Osteoblast (primary cell): ENCODE data around the gene UBXN10. TPM values are rescaled to one million over a fixed set of nuclear protein-coding genes. Genes with fewer than 3 reads are reported as not detected.

Experiments used
- DNase-seq: peaks from one replicate; pipeline ENCODE4 v3.0.0; 2011; ENCODE audit warnings: low spot score, mixed read lengths; ENCODE audit not compliant: insufficient read length; ENCODE audit errors: missing footprints
- H2AFZ ChIP-seq: 2 replicates; pipeline ENCODE4 v1.6.0; 2011; ENCODE audit warnings: mild to moderate bottlenecking, low read length
- H3K27ac ChIP-seq: 2 replicates; pipeline ENCODE4 v1.5.1; 2011; ENCODE audit warnings: mild to moderate bottlenecking, low read depth, low read length, moderate library complexity
- H3K27me3 ChIP-seq: 2 replicates; pipeline ENCODE4 v1.6.0; 2012; ENCODE audit warnings: mild to moderate bottlenecking, control low read depth, inconsistent platforms, low read length, moderate library complexity; ENCODE audit not compliant: insufficient read depth
- H3K36me3 ChIP-seq: 2 replicates; pipeline ENCODE4 v1.5.1; 2011; ENCODE audit warnings: mild to moderate bottlenecking, low read length, control low read depth, moderate library complexity; ENCODE audit not compliant: insufficient read depth
- H3K4me1 ChIP-seq: 2 replicates; pipeline ENCODE4 v1.5.1; 2011; ENCODE audit warnings: mild to moderate bottlenecking, low read length, control low read depth, moderate library complexity; ENCODE audit not compliant: insufficient read depth
- H3K4me2 ChIP-seq: 2 replicates; pipeline ENCODE4 v1.6.0; 2011; ENCODE audit warnings: mild to moderate bottlenecking, low read length; ENCODE audit not compliant: insufficient read depth
- H3K4me3 ChIP-seq: fragments of 200-600 bp; sonication (generic); 3 replicates; pipeline ENCODE4 v1.5.1; 2012; ENCODE audit warnings: mild to moderate bottlenecking, low read length, inconsistent platforms; ENCODE audit not compliant: insufficient read depth
- H3K79me2 ChIP-seq: 2 replicates; pipeline ENCODE4 v1.6.0; 2012; ENCODE audit warnings: mild to moderate bottlenecking, low read length, control low read depth, inconsistent platforms; ENCODE audit not compliant: insufficient read depth
- H3K9me3 ChIP-seq: 2 replicates; pipeline ENCODE4 v1.5.1; 2011; ENCODE audit warnings: low read depth, low read length, control low read depth
- H4K20me1 ChIP-seq: 2 replicates; pipeline ENCODE4 v1.6.0; 2012; ENCODE audit warnings: mild to moderate bottlenecking, low read length, control low read depth; ENCODE audit not compliant: insufficient read depth
- CTCF ChIP-seq: IDR thresholded peaks from 2 replicates; pipeline ENCODE4 v1.5.1; 2011; ENCODE audit warnings: mild to moderate bottlenecking, low read depth, low read length, moderate library complexity; ENCODE audit errors: extremely low read depth
- total RNA-seq: library from RNA; depleted of rRNA; stranded (reverse); fragments of >200 nt; gene quantifications from 2 replicates; pipeline ENCODE4 v1.2.3, GENCODE V29; 2012

The UBXN10 gene
- total RNA-seq, 1 donor = under 0.01 TPM

GRCh38 chr1:20141001-20141400, 44.9 kb upstream of the UBXN10 start:
- no peak for TF ChIP-seq CTCF
- no peak overlapping the region for H3K4me2 ChIP-seq
- no peaks in the 10 kb centered on the region for H4K20me1 ChIP-seq
- H2AFZ ChIP-seq = no peak overlapping the region
- H3K79me2 ChIP-seq = no peaks in the 10 kb centered on the region
- no peaks in the 10 kb centered on the region for H3K36me3 ChIP-seq
- H3K27me3 ChIP-seq = peaks cover 5% of the 10 kb centered on the region
- H3K9me3 ChIP-seq = no peaks in the 10 kb centered on the region
- no peaks in the 10 kb centered on the region for H3K4me1 ChIP-seq
- peak; percentile 67 for DNase-seq
- H3K27ac ChIP-seq = no peak overlapping the region
- H3K4me3 ChIP-seq = no peak overlapping the region

GRCh38 chr1:20141466-20141865, 44.4 kb upstream of the UBXN10 start:
- H3K36me3 ChIP-seq = no peaks in the 10 kb centered on the region
- no peaks in the 10 kb centered on the region for H4K20me1 ChIP-seq
- no peak overlapping the region for H2AFZ ChIP-seq
- H3K27me3 ChIP-seq = peaks cover 7% of the 10 kb centered on the region
- no peak for DNase-seq
- no peaks in the 10 kb centered on the region for H3K79me2 ChIP-seq
- H3K4me2 ChIP-seq = no peak overlapping the region
- H3K4me1 ChIP-seq = no peaks in the 10 kb centered on the region
- no peaks in the 10 kb centered on the region for H3K9me3 ChIP-seq
- TF ChIP-seq CTCF = no peak
- H3K4me3 ChIP-seq = no peak overlapping the region
- no peak overlapping the region for H3K27ac ChIP-seq

- no peak for DNase-seq
- H2AFZ ChIP-seq = no peak overlapping the region
- peaks cover 8% of the 10 kb centered on the region for H3K27me3 ChIP-seq
- H4K20me1 ChIP-seq = no peaks in the 10 kb centered on the region
- no peak for TF ChIP-seq CTCF
- H3K9me3 ChIP-seq = no peaks in the 10 kb centered on the region
- H3K4me2 ChIP-seq = no peak overlapping the region
- H3K36me3 ChIP-seq = no peaks in the 10 kb centered on the region
- H3K4me1 ChIP-seq = no peaks in the 10 kb centered on the region
- H3K79me2 ChIP-seq = no peaks in the 10 kb centered on the region
- H3K4me3 ChIP-seq = no peak overlapping the region
- H3K27ac ChIP-seq = no peak overlapping the region
Measured at GRCh38 chr1:20142001-20142710, 43.7 kb upstream of the UBXN10 start.

- Histone ChIP-seq H3K9me3 (no peaks in the 10 kb centered on the region), H3K27ac (no peak overlapping the region), H3K36me3 (no peaks in the 10 kb centered on the region), H3K79me2 (no peaks in the 10 kb centered on the region), H3K4me1 (no peaks in the 10 kb centered on the region), H2AFZ (no peak overlapping the region), H3K4me2 (no peak overlapping the region), H3K27me3 (peaks cover 8% of the 10 kb centered on the region), H4K20me1 (no peaks in the 10 kb centered on the region), H3K4me3 (no peak overlapping the region)
- no peak for TF ChIP-seq CTCF
- DNase-seq = peak; percentile 37
Measured at GRCh38 chr1:20143318-20143717, 42.6 kb upstream of the UBXN10 start.
